CD4-positive, alpha-beta T cell treated with Interleukin-15 for 4 hours (primary cell): ENCODE measurements around the gene SGCD.
"Not testable (repeated sequence)": the region's sequence is repeated elsewhere in the genome, so short reads cannot be mapped to it uniquely, and the experiment has no call there.

Experiments used
- DNase-seq: peaks from one replicate; pipeline ENCODE4 v3.0.0-alpha.2; 2020; ENCODE audit warnings: low spot score

Gene SGCD

GRCh38 chr5:156640691-156641241 lies 313.8 kb downstream of the SGCD start:
- DNase-seq: no peak

- DNase-seq: no peak
Observed at GRCh38 chr5:156641686-156642085, 314.7 kb downstream of the SGCD start.

- no peak for DNase-seq
Observed at GRCh38 chr5:156647034-156647451, 320.1 kb downstream of the SGCD start.

GRCh38 chr5:156654444-156654843 lies 327.5 kb downstream of the SGCD start:
- DNase-seq: no peak

- no peak for DNase-seq
Observed at GRCh38 chr5:156655732-156656131, 328.8 kb downstream of the SGCD start.

GRCh38 chr5:156664832-156665231 lies 337.9 kb downstream of the SGCD start:
- not testable (repeated sequence) for DNase-seq

GRCh38 chr5:156666686-156667085 lies 339.7 kb downstream of the SGCD start:
- not testable (repeated sequence) for DNase-seq

GRCh38 chr5:156667616-156668015 lies 340.7 kb downstream of the SGCD start:
- no peak for DNase-seq

GRCh38 chr5:156669416-156669815 lies 342.5 kb downstream of the SGCD start:
- DNase-seq: no peak

GRCh38 chr5:156670615-156671014 lies 343.7 kb downstream of the SGCD start:
- DNase-seq: no peak

GRCh38 chr5:156675395-156675794 lies 348.4 kb downstream of the SGCD start:
- DNase-seq: no peak

- DNase-seq: no peak
Observed at GRCh38 chr5:156677963-156678362, 351.0 kb downstream of the SGCD start.

- no peak for DNase-seq
Observed at GRCh38 chr5:156678484-156678883, 351.5 kb downstream of the SGCD start.

- DNase-seq: no peak
Observed at GRCh38 chr5:156680831-156681230, 353.9 kb downstream of the SGCD start.

GRCh38 chr5:156681265-156681664 lies 354.3 kb downstream of the SGCD start:
- no peak for DNase-seq

GRCh38 chr5:156682971-156683370 lies 356.0 kb downstream of the SGCD start:
- no peak for DNase-seq

- no peak for DNase-seq
Observed at GRCh38 chr5:156683509-156683908, 356.5 kb downstream of the SGCD start.

GRCh38 chr5:156684216-156684615 lies 357.3 kb downstream of the SGCD start:
- DNase-seq: no peak

- DNase-seq: no peak
Observed at GRCh38 chr5:156685481-156685880, 358.5 kb downstream of the SGCD start.

- DNase-seq: no peak
Observed at GRCh38 chr5:156686380-156686779, 359.4 kb downstream of the SGCD start.

GRCh38 chr5:156686796-156687195 lies 359.8 kb downstream of the SGCD start:
- no peak for DNase-seq

GRCh38 chr5:156687514-156687913 lies 360.6 kb downstream of the SGCD start:
- DNase-seq: no peak

GRCh38 chr5:156691572-156691971 lies 364.6 kb downstream of the SGCD start:
- DNase-seq: no peak

GRCh38 chr5:156693113-156693512 lies 366.1 kb downstream of the SGCD start:
- no peak for DNase-seq

GRCh38 chr5:156694598-156694997 lies 367.6 kb downstream of the SGCD start:
- DNase-seq: no peak
